Neural progenitor cell (in vitro differentiated cells): ENCODE data around the gene FGFR3. TPM values are rescaled to one million over a fixed set of nuclear protein-coding genes. Genes with fewer than 3 reads are reported as not detected.

ENCODE experiments used
- DNase-seq: peaks from one replicate; pipeline ENCODE4 v3.0.0-alpha.2; 2016; ENCODE audit warnings: low spot score
- H2AFZ ChIP-seq: fragments of 200-600 bp; sonication (generic); replicated peaks from 2 replicates; pipeline ENCODE4 v1.6.1; 2016; ENCODE audit warnings: antibody characterized with exemption
- H3F3A ChIP-seq: fragments of 200-600 bp; sonication (generic); 2 replicates; pipeline ENCODE4 v1.6.1; 2016; ENCODE audit warnings: antibody characterized with exemption, low read depth
- H3K27ac ChIP-seq: fragments of 200-600 bp; sonication (generic); 2 replicates; pipeline ENCODE4 v1.5.1; 2016; ENCODE audit warnings: mild to moderate bottlenecking
- H3K27me3 ChIP-seq: fragments of 200-600 bp; sonication (generic); 2 replicates; pipeline ENCODE4 v1.6.1; 2016; ENCODE audit warnings: mild to moderate bottlenecking, moderate library complexity
- H3K36me3 ChIP-seq: fragments of 200-600 bp; sonication (generic); 2 replicates; pipeline ENCODE4 v1.5.1; 2016
- H3K4me1 ChIP-seq: fragments of 200-600 bp; sonication (generic); 2 replicates; pipeline ENCODE4 v1.6.1; 2016; ENCODE audit warnings: mixed run types
- H3K4me2 ChIP-seq: fragments of 200-600 bp; sonication (generic); 2 replicates; pipeline ENCODE4 v1.6.1; 2016
- H3K4me3 ChIP-seq: fragments of 200-600 bp; sonication (generic); 2 replicates; pipeline ENCODE4 v1.5.1; 2016
- H3K79me2 ChIP-seq: fragments of 200-600 bp; sonication (generic); 2 replicates; pipeline ENCODE4 v1.6.1; 2016; ENCODE audit warnings: low read depth
- H3K9ac ChIP-seq: fragments of 200-600 bp; sonication (generic); 2 replicates; pipeline ENCODE4 v1.6.1; 2016
- H3K9me3 ChIP-seq: fragments of 200-600 bp; sonication (generic); 2 replicates; pipeline ENCODE4 v1.5.1; 2016; ENCODE audit warnings: low read depth
- H4K20me1 ChIP-seq: fragments of 200-600 bp; sonication (generic); 2 replicates; pipeline ENCODE4 v1.6.1; 2016; ENCODE audit warnings: low read depth
- H3K27ac Mint-ChIP-seq: 3 replicates; pipeline ENCODE4 v1.8.0; 2021; ENCODE audit warnings: mixed read lengths
- H3K27me3 Mint-ChIP-seq: 2 replicates; pipeline ENCODE4 v1.8.0; 2022; ENCODE audit warnings: low read depth, mild to moderate bottlenecking, inconsistent platforms, moderate library complexity, mixed read lengths; ENCODE audit not compliant: insufficient read depth
- H3K36me3 Mint-ChIP-seq: 3 replicates; pipeline ENCODE4 v1.8.0; 2021; ENCODE audit warnings: mixed read lengths
- H3K4me1 Mint-ChIP-seq: 3 replicates; pipeline ENCODE4 v1.8.0; 2021; ENCODE audit warnings: mixed read lengths
- H3K4me3 Mint-ChIP-seq: 3 replicates; pipeline ENCODE4 v1.8.0; 2021; ENCODE audit warnings: mild to moderate bottlenecking, moderate library complexity, mixed read lengths
- H3K9me3 Mint-ChIP-seq: 3 replicates; pipeline ENCODE4 v1.8.0; 2020; ENCODE audit warnings: mixed read lengths
- CTCF ChIP-seq: fragments of 200-600 bp; sonication (generic); IDR thresholded peaks from 2 replicates; pipeline ENCODE4 v1.5.1; 2017; ENCODE audit warnings: antibody characterized with exemption, mild to moderate bottlenecking
- EZH2 ChIP-seq: fragments of 200-600 bp; sonication (generic); IDR thresholded peaks from 2 replicates; pipeline ENCODE4 v1.6.1; 2017; ENCODE audit warnings: antibody characterized with exemption, mild to moderate bottlenecking, moderate library complexity
- EZH2phosphoT487 ChIP-seq: fragments of 200-600 bp; sonication (generic); IDR thresholded peaks from 2 replicates; pipeline ENCODE4 v1.6.1; 2017; ENCODE audit warnings: antibody characterized with exemption
- total RNA-seq: library from RNA; depleted of rRNA; stranded (reverse); fragments of >200 nt; gene quantifications from 2 replicates; pipeline ENCODE4 v1.2.3, GENCODE V29; 2015; ENCODE audit warnings: low replicate concordance

Gene FGFR3
- total RNA-seq, 1 donor from 2014 or later = 4.8 TPM

GRCh38 chr4:1762264-1763010, 30.7 kb upstream of the FGFR3 start:
- Histone ChIP-seq H3K27ac (no peak overlapping the region), H3K4me3 (no peak overlapping the region), H3K4me1 (peaks cover 38% of the 10 kb centered on the region), H3K36me3 (no peaks in the 10 kb centered on the region), H3K27me3 (peaks cover 27% of the 10 kb centered on the region), H2AFZ (no peak overlapping the region), H3K9me3 (no peaks in the 10 kb centered on the region), H3K79me2 (no peaks in the 10 kb centered on the region), H4K20me1 (peaks cover 15% of the 10 kb centered on the region), H3F3A (peaks cover 30% of the 10 kb centered on the region), H3K4me2 (no peak overlapping the region), H3K9ac (no peak overlapping the region)
- Mint-ChIP-seq H3K27me3 (peaks cover 13% of the 10 kb centered on the region), H3K9me3 (no peaks in the 10 kb centered on the region), H3K4me3 (peak overlapping the region; percentile 64), H3K4me1 (peaks cover 10% of the 10 kb centered on the region), H3K36me3 (no peaks in the 10 kb centered on the region), H3K27ac (no peak overlapping the region)
- TF ChIP-seq EZH2 = no peak
- TF ChIP-seq CTCF = no peak
- no peak for TF ChIP-seq EZH2phosphoT487
- DNase-seq = no peak

- Histone ChIP-seq H3K79me2 (no peaks in the 10 kb centered on the region), H3K9me3 (no peaks in the 10 kb centered on the region), H3K9ac (no peak overlapping the region), H3F3A (peaks cover 34% of the 10 kb centered on the region), H4K20me1 (peaks cover 20% of the 10 kb centered on the region), H3K27me3 (peaks cover 29% of the 10 kb centered on the region), H3K27ac (no peak overlapping the region), H2AFZ (no peak overlapping the region), H3K36me3 (no peaks in the 10 kb centered on the region), H3K4me1 (peaks cover 43% of the 10 kb centered on the region), H3K4me2 (no peak overlapping the region), H3K4me3 (no peak overlapping the region)
- H3K4me1 Mint-ChIP-seq = peaks cover 12% of the 10 kb centered on the region
- no peaks in the 10 kb centered on the region for H3K9me3 Mint-ChIP-seq
- TF ChIP-seq CTCF = no peak
- TF ChIP-seq EZH2phosphoT487 = no peak
- H3K27me3 Mint-ChIP-seq = peaks cover 13% of the 10 kb centered on the region
- H3K27ac Mint-ChIP-seq = no peak overlapping the region
- no peak overlapping the region for H3K4me3 Mint-ChIP-seq
- H3K36me3 Mint-ChIP-seq = no peaks in the 10 kb centered on the region
- DNase-seq = no peak
Observed at GRCh38 chr4:1763070-1763549, 30.0 kb upstream of the FGFR3 start.

GRCh38 chr4:1763550-1764080, 29.5 kb upstream of the FGFR3 start:
- H3K9ac ChIP-seq = no peak overlapping the region
- H3K9me3 Mint-ChIP-seq = no peaks in the 10 kb centered on the region
- H3K4me1 Mint-ChIP-seq = peaks cover 17% of the 10 kb centered on the region
- no peaks in the 10 kb centered on the region for H3K36me3 Mint-ChIP-seq
- no peak overlapping the region for H3K27ac Mint-ChIP-seq
- no peaks in the 10 kb centered on the region for H3K36me3 ChIP-seq
- H4K20me1 ChIP-seq = peaks cover 25% of the 10 kb centered on the region
- H3F3A ChIP-seq = peaks cover 39% of the 10 kb centered on the region
- peaks cover 34% of the 10 kb centered on the region for H3K27me3 ChIP-seq
- H3K4me3 ChIP-seq = no peak overlapping the region
- no peak overlapping the region for H3K4me3 Mint-ChIP-seq
- no peak overlapping the region for H3K27ac ChIP-seq
- peaks cover 15% of the 10 kb centered on the region for H3K27me3 Mint-ChIP-seq
- no peaks in the 10 kb centered on the region for H3K9me3 ChIP-seq
- no peaks in the 10 kb centered on the region for H3K79me2 ChIP-seq
- H3K4me2 ChIP-seq = no peak overlapping the region
- peak; percentile 39 for DNase-seq
- no peak for TF ChIP-seq EZH2phosphoT487
- peak; percentile 6 for TF ChIP-seq CTCF
- no peak overlapping the region for H2AFZ ChIP-seq
- peaks cover 48% of the 10 kb centered on the region for H3K4me1 ChIP-seq
